IgD-negative memory B cell (primary cell): Measurements from ENCODE around the gene FAAH. TPM values are rescaled to one million over a fixed set of nuclear protein-coding genes. Genes with fewer than 3 reads are reported as not detected.

Experiments used
- H3K27ac Mint-ChIP-seq, 3 donors: one replicate each; pipeline ENCODE4 v1.8.0; 2020 to 2022; ENCODE audit warnings: mild to moderate bottlenecking in 3 of 3, mixed read lengths in 3 of 3, moderate library complexity in 1 of 3
- H3K27me3 Mint-ChIP-seq: one replicate; pipeline ENCODE4 v1.8.0; 2021; ENCODE audit warnings: mixed read lengths
- H3K36me3 Mint-ChIP-seq: one replicate; pipeline ENCODE4 v1.8.0; 2020; ENCODE audit warnings: mild to moderate bottlenecking, mixed read lengths
- H3K4me1 Mint-ChIP-seq, 3 donors: one replicate each; pipeline ENCODE4 v1.8.0; 2020 to 2022; ENCODE audit warnings: mixed read lengths in 3 of 3, mild to moderate bottlenecking in 1 of 3
- H3K4me3 Mint-ChIP-seq, 4 donors: one replicate each; pipeline ENCODE4 v1.8.0; 2020 to 2022; ENCODE audit warnings: mild to moderate bottlenecking in 4 of 4, mixed read lengths in 4 of 4, moderate library complexity in 3 of 4
- H3K9me3 Mint-ChIP-seq, 3 donors: one replicate each; pipeline ENCODE4 v1.8.0; 2020 to 2021; ENCODE audit warnings: mixed read lengths in 3 of 3, mild to moderate bottlenecking in 1 of 3
- polyA plus RNA-seq: library from polyadenylated mRNA; unstranded; fragments of 300-500 nt; fragmentation: Illumina TruSeq; gene quantifications from one replicate; pipeline ENCODE4 v1.2.3, GENCODE V29; 2021

FAAH gene
- polyA plus RNA-seq, 1 donor from 2014 or later = 1.2 TPM

- H3K27me3 Mint-ChIP-seq = peaks cover 36% of the 10 kb centered on the region
- no peaks in the 10 kb centered on the region for H3K36me3 Mint-ChIP-seq
- no peak overlapping the region for H3K4me3 Mint-ChIP-seq
- H3K4me1 Mint-ChIP-seq = no peaks in the 10 kb centered on the region
- H3K27ac Mint-ChIP-seq = no peak overlapping the region
- H3K9me3 Mint-ChIP-seq = peaks cover 0 to 5% (median 0%) of the 10 kb centered on the region in 3 donors
These were observed 29.6 kb downstream of the FAAH start for GRCh38 chr1:46423574-46424240.

DNA sequence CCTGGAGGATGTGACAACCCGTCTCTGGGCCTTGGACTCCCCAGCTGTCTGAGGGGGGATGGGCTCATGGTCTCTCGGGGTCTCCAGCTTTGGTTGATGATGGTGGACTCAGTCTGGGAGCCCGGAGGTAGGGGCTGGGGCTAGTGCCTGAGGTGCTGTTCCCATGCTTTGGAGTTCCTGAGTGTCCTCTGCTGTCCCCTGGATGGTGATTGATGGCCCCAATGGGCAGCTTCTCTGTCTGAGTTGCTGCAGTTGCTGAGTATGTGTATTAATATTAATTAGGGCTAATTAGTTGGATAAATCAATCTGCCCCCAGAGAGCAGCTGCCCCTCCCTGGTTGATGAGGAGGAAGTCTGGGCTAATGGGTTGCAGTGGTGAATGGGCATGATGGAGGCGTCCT lies 30.6 kb downstream of the FAAH start:
- no peak overlapping the region for H3K27ac Mint-ChIP-seq
- peaks cover 36% of the 10 kb centered on the region for H3K27me3 Mint-ChIP-seq
- no peaks in the 10 kb centered on the region for H3K36me3 Mint-ChIP-seq
- H3K4me1 Mint-ChIP-seq = no peaks in the 10 kb centered on the region
- no peak overlapping the region for H3K4me3 Mint-ChIP-seq
- peaks cover 0 to 5% (median 0%) of the 10 kb centered on the region in 3 donors for H3K9me3 Mint-ChIP-seq

GRCh38 chr1:46425726-46426125 lies 31.6 kb downstream of the FAAH start:
- peaks cover 34% of the 10 kb centered on the region for H3K27me3 Mint-ChIP-seq
- no peak overlapping the region for H3K27ac Mint-ChIP-seq
- H3K4me1 Mint-ChIP-seq = no peaks in the 10 kb centered on the region
- H3K36me3 Mint-ChIP-seq = no peaks in the 10 kb centered on the region
- H3K4me3 Mint-ChIP-seq = peak overlapping the region in 1 of 4 donors; percentile 18
- H3K9me3 Mint-ChIP-seq = peaks cover 0 to 5% (median 0%) of the 10 kb centered on the region in 3 donors

DNA sequence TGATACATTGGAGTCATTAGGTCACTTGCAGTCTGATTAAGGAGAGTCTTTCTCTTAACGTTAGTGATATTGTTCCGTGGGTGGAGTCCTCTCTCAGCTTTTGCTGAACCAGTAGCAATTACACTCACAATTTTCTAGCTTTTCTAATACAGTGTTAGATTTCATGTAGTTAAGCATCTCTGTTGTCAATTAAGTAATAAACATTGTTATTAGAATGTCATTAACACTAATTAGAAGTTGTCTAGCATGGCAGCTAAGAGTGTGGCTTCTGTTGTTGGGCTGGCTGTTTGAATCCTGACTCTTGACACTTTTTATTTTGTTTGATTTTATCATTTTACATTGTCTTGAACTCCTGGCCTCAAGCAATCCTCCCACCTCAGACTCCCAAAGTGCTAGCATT lies 33.4 kb downstream of the FAAH start:
- Mint-ChIP-seq H3K4me3 (no peak overlapping the region), H3K27ac (no peak overlapping the region), H3K9me3 (peaks cover 0 to 3% (median 0%) of the 10 kb centered on the region in 3 donors), H3K4me1 (no peaks in the 10 kb centered on the region), H3K36me3 (no peaks in the 10 kb centered on the region), H3K27me3 (peaks cover 24% of the 10 kb centered on the region)

DNA sequence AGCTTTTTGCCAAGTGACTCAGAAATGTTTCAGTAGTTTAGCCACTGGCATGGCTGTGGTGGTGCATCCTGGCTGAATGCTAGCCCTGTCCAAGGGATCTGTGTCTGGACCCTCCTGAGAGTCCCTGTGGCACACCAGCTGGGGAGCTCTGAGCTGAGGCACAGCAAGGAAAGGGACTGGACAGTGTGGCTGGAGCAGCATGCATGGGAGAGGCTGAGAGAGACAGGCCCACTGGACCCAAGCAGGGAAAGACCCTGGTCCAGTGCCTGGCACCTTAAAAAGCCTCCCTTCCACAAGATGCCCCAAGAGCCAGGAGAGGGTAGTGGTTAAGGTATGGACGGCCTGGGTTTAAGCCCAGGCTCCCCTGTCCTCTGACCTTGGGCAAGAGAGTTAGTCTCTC lies 35.3 kb downstream of the FAAH start:
- peaks cover 2% of the 10 kb centered on the region for H3K36me3 Mint-ChIP-seq
- no peak overlapping the region for H3K27ac Mint-ChIP-seq
- peaks cover 0 to 3% (median 0%) of the 10 kb centered on the region in 3 donors for H3K9me3 Mint-ChIP-seq
- peaks cover 9% of the 10 kb centered on the region for H3K27me3 Mint-ChIP-seq
- H3K4me3 Mint-ChIP-seq = no peak overlapping the region
- no peaks in the 10 kb centered on the region for H3K4me1 Mint-ChIP-seq

- H3K27me3 Mint-ChIP-seq = peaks cover 5% of the 10 kb centered on the region
- H3K27ac Mint-ChIP-seq = no peak overlapping the region
- peaks cover 0 to 3% (median 0%) of the 10 kb centered on the region in 3 donors for H3K9me3 Mint-ChIP-seq
- peaks cover 2% of the 10 kb centered on the region for H3K36me3 Mint-ChIP-seq
- H3K4me3 Mint-ChIP-seq = no peak overlapping the region
- H3K4me1 Mint-ChIP-seq = no peaks in the 10 kb centered on the region
These were observed 37.6 kb downstream of the FAAH start for GRCh38 chr1:46431695-46432094.

DNA sequence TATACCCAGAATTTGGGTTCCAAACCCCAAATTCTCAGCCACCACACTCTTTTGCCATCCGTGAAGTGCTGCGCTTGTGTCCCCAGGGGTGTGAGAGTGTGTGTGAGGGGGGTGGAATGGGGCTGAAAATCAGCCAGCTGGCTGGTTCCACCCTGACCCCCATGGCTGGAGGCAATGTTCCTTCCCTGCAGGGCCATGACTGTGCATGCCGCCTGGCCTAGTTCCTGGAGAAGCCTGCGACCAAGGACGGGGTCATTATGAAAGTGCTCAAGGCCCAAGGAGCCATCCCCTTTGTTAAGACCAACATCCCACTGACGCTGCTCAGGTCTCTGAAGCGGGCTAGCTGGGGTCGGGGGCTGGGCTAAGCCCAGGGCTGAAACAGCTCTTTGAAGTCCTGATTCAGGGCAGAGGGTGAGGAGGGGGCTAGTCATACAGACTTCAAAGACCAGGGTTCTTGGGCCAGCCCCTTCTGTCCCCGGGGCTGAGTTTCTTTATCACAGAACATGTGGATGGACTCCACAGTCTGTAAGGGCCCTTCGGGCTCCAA lies 38.7 kb downstream of the FAAH start:
- Mint-ChIP-seq H3K4me3 (no peak overlapping the region), H3K27ac (no peak overlapping the region)

GRCh38 chr1:46434358-46434757 lies 40.2 kb downstream of the FAAH start:
- peaks cover 2% of the 10 kb centered on the region for H3K36me3 Mint-ChIP-seq

More for the DNA sequence above, 38.7 kb downstream of the FAAH start:
- Mint-ChIP-seq H3K9me3 (no peaks in the 10 kb centered on the region), H3K36me3 (peaks cover 2% of the 10 kb centered on the region), H3K4me1 (no peaks in the 10 kb centered on the region), H3K27me3 (peaks cover 12% of the 10 kb centered on the region)

GRCh38 chr1:46436844-46437243 lies 42.7 kb downstream of the FAAH start:
- Mint-ChIP-seq H3K9me3 (no peaks in the 10 kb centered on the region), H3K36me3 (peaks cover 2% of the 10 kb centered on the region), H3K4me1 (peaks cover 0 to 3% (median 0%) of the 10 kb centered on the region in 3 donors), H3K27ac (no peak overlapping the region), H3K27me3 (peaks cover 11% of the 10 kb centered on the region), H3K4me3 (peak overlapping the region in 1 of 4 donors; percentile 29)

More at GRCh38 chr1:46434358-46434757, 40.2 kb downstream of the FAAH start:
- no peak overlapping the region for H3K4me3 Mint-ChIP-seq
- peaks cover 0 to 2% (median 0%) of the 10 kb centered on the region in 3 donors for H3K4me1 Mint-ChIP-seq
- H3K9me3 Mint-ChIP-seq = no peaks in the 10 kb centered on the region
- no peak overlapping the region for H3K27ac Mint-ChIP-seq
- H3K27me3 Mint-ChIP-seq = peaks cover 15% of the 10 kb centered on the region

- Mint-ChIP-seq H3K9me3 (no peaks in the 10 kb centered on the region), H3K36me3 (peaks cover 2% of the 10 kb centered on the region), H3K27me3 (peaks cover 17% of the 10 kb centered on the region), H3K4me3 (no peak overlapping the region), H3K4me1 (peaks cover 3 to 6% (median 4%) of the 10 kb centered on the region in 3 donors), H3K27ac (no peak overlapping the region)
These were observed 43.6 kb downstream of the FAAH start for GRCh38 chr1:46437723-46438122.

GRCh38 chr1:46438346-46438745 lies 44.2 kb downstream of the FAAH start:
- Mint-ChIP-seq H3K9me3 (no peaks in the 10 kb centered on the region), H3K36me3 (no peaks in the 10 kb centered on the region), H3K4me1 (peaks cover 3 to 7% (median 5%) of the 10 kb centered on the region in 3 donors), H3K27ac (no peak overlapping the region), H3K27me3 (peaks cover 18% of the 10 kb centered on the region), H3K4me3 (no peak overlapping the region)

- Mint-ChIP-seq H3K27me3 (peaks cover 20% of the 10 kb centered on the region), H3K4me3 (no peak overlapping the region), H3K9me3 (no peaks in the 10 kb centered on the region), H3K4me1 (peaks cover 3 to 7% (median 5%) of the 10 kb centered on the region in 3 donors), H3K27ac (peak overlapping the region in 1 of 3 donors; percentile 87), H3K36me3 (no peaks in the 10 kb centered on the region)
These were observed 46.4 kb downstream of the FAAH start for GRCh38 chr1:46440478-46440877.

DNA sequence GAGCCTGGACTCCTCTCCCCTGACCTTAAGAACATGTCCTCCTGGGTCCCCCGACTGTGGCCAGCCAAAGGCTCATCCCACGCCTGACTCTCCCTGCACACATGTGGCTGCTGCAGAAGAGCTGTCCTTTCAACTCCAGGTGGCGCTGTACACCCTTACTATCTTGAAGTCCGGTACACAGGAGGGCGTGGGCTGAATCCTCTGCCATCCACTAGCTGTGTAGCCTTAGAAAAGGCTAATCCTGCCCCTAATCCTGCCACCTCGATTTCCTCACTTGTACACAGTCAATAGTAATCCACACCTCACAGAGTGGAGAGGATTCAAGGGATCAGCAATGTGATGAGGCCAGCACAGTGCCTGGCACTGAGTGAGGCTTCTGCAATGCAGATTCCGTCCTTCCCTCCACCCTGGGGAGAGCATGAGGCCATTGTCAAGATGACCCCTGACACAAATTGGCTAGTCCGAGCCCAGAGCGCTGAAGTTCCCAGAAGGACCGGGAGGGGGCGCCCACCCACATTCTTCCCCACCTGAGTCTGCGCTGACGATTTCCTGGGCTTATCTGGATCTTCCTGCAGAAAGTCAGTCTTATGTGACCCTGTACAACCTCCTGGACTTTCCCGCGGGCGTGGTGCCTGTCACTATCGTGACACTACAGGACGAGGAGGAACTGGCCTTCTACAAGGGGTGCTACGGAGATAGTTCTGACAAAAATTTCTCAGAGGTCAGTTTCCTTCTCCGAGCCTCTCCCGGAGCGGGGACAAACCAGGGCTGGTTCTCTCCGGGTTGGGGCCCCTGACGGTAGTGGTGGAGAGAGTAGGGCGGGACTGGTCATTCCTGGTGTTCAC lies 48.4 kb downstream of the FAAH start:
- Mint-ChIP-seq H3K27ac (peak overlapping the region in 1 of 3 donors; percentile 84), H3K4me1 (peaks cover 7 to 9% (median 7%) of the 10 kb centered on the region in 3 donors), H3K9me3 (no peaks in the 10 kb centered on the region), H3K36me3 (no peaks in the 10 kb centered on the region), H3K27me3 (peaks cover 32% of the 10 kb centered on the region), H3K4me3 (peak overlapping the region in 3 of 4 donors; percentile 76 to 93 (median 90))

DNA sequence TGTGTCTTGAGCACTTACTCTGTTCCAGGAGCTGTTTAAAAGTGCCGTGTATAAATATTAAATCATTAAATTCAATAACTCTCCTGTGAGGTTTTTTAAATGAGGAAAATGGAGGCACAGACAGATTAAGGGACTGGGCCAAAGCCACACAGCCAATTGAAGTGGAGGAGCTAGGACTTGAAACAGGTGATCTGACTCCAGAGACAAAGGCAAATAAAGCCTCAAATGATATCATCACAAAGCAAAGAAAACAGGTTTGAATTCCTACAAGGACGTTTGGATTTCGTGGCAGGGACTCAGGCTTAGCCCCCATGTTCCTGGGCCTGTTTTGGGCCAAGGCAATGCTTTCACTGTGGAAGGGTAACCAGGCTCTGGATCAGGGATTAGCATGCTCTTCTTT lies 50.3 kb downstream of the FAAH start:
- no peaks in the 10 kb centered on the region for H3K9me3 Mint-ChIP-seq
- H3K27me3 Mint-ChIP-seq = peaks cover 41% of the 10 kb centered on the region
- H3K27ac Mint-ChIP-seq = no peak overlapping the region
- peak overlapping the region in 1 of 4 donors; percentile 49 for H3K4me3 Mint-ChIP-seq
- peaks cover 7 to 10% (median 8%) of the 10 kb centered on the region in 3 donors for H3K4me1 Mint-ChIP-seq
- H3K36me3 Mint-ChIP-seq = peaks cover under 1% of the 10 kb centered on the region

GRCh38 chr1:46445773-46446256 lies 51.7 kb downstream of the FAAH start:
- H3K27ac Mint-ChIP-seq = no peak overlapping the region
- peaks cover 2% of the 10 kb centered on the region for H3K36me3 Mint-ChIP-seq
- no peak overlapping the region for H3K4me3 Mint-ChIP-seq
- no peaks in the 10 kb centered on the region for H3K9me3 Mint-ChIP-seq
- H3K27me3 Mint-ChIP-seq = peaks cover 49% of the 10 kb centered on the region
- peaks cover 7 to 10% (median 8%) of the 10 kb centered on the region in 3 donors for H3K4me1 Mint-ChIP-seq
